GM21381 (cell line): ENCODE measurements around the gene AMT.

Experiments
- ATAC-seq: cut with Tn5 transposase; IDR thresholded peaks from one replicate; pipeline ENCODE4 v1.9.1; 2021; ENCODE audit warnings: mild to moderate bottlenecking, moderate library complexity; ENCODE audit not compliant: unreplicated experiment

AMT gene

DNA sequence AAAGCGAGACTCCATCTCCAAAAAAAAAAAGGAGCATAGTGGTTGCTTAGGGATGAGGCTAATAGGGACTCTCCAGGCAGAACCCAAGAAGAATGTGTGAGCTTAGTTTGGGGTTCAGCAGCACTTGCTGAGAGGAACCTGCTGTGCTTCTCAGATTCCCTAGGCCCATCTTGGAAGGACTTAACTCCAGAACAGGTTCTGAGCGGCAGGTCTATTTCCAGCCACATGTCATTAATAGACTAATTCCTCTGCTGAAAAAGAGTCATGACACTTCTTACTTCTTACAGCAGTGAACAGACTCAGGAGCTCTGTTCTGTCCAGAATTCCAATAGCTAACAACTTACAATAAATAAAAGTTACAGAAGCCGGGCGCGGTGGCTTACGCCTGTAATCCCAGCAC lies 33.0 kb downstream of the AMT start:
- ATAC-seq, result no peak

DNA sequence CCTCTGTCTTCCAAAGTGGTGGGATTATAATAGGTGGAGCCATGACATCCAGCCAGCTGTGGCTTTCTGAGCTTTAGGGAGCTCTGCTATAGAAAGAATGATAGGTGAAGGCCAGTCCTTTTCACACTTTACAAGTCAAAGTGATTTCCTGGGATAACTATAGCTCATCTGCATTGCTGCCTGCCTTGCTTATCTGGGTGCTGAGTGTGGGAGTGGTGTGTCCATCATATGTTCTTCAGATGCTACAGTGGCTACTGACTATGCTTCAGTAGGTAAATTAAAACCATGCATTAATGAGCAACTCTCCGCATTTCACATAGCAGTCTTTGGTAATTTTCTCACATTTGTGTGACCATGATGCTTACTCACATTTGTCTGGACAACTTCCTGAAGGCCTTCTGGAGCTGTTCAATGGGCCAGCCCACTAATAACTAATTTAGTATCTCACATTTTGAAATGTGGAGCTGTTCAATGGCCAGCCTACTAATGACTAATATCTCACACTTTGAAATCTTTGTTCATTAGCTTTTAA lies 33.9 kb downstream of the AMT start:
- ATAC-seq, result no peak

DNA sequence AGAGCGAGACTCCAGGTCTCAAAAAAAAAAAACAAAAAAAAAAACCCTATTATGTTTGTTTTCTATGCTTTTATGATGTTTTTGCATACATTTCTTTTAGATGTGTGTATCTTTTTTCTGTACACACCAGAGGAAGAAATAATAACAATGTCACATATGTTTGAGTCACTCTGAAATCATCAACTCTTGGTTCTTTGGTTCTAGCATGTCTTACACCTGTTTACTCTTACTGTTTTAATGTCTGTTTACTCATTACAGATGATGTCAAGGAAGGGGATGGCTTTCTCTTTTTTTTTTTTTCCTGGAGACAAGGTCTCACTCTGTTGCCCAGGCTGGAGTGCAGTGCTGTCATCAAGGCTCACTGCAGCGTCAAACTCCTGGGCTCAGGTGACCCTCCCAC lies 34.6 kb downstream of the AMT start:
- ATAC-seq, result no peak

DNA sequence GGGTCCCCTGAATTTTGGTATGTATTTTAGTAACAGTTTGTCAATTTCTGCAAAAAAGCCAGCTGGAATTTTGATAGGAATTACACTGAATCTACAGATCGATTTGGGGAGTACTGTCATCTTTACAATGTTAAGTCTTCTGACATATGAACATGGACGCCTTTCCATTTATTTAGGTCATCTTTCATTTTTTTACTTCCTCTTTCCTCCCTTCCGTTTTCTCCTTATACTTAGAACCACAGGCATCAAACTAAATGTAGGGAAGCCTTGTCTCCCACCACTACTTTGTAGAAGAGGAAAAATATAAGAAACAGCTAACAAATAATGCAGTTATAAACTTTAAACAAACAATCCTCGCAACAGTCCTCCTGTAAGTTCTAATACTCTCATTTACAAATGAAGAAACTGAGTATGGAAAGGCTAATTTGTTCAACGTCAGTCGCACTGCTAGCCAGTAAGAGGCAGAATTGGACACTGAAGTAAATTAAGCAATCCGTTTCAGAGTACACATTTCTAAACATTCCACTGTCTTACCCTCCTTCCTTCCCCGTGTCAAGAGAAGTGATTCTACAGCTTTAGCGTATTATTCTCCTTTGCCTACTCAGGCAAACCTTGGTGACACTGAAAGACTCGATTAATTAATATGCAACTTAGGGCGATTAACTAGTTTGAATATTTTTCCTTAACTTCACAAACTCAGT lies 36.1 kb downstream of the AMT start:
- no peak for ATAC-seq

DNA sequence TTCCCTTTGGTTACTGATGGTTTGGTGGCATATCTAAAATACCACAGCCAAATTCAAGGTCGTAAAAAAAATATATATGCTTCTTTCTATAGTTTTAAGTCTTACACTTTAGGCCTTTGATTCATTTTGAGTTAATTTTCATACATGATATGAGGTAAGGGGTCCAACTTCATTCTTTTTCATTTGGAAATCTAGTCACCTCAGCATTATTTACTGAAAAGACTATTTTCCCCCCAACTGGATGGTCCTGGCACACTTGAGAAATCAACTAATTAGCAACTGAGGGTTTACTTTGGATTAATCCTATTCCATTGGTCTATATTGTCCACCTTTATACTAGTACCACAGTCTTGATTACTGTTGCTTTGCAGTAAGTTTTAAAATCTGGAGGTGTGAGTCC lies 36.7 kb downstream of the AMT start:
- no peak for ATAC-seq

DNA sequence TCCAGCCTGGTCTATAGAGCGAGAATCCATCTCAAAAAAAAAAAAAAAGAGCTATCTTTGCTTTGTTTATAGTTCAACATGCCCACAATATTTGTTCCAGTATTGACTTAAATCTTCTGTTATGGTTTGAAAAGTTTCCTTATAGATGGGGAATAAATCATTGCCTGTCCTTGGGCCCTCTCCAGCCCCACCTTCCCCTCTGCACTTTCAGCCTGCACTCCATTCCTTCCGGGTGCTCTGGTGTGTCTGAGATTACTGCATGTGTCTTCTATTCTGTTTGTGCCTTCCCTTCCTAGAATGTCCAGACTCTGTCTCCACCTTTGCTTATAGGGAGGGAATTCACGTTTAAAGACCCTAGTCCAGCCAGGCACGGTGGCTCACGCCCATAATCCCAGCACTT lies 38.9 kb downstream of the AMT start:
- no peak for ATAC-seq

DNA sequence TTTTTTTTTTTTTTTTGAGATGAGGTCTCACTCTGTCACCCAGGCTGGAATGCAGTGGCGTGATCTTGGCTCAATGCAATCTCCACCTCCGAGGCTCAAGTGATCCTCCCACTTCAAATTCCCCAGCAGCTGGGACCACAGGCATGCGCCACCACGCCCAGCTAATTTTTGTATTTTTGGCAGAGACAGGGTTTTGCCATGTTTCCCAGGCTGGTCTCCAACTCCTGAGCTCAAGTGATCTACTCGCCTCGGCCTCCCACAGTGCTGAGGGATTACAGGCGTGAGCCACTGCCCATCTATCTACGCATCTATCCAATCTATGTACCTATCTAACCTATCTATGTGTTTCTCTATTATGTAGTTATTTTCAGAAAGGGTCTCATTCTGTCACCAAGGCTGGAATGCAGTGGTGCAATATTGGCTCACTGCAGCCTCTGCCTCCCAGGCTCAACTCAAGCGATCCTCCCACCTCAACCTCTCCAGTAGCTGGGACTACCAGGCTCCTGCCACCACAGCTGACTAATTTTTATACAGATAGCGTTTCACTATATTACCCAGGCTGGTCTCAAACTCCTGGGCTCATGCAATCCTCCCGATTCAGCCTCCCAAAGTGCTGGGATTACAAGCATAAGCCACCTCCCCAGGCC lies 43.9 kb downstream of the AMT start:
- ATAC-seq, result no peak

DNA sequence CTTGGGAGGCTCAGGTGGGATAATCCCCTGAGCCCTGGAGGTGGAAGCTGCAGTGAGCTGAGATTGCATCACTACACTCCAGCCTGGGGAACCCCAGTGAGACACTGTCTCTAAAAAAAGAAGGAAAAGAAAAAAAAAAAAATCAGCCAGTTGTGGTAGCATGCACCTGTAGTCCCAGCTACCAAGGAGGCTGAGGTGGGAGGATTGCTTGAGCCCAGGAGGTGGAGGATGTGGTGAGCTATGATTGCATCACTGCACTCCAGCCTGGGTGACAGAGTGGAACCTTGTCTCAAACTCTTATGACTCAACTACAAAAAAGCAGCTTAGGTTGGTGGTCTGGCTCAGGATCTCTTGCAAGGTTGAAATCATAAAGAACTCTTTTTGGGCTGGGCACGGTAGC lies 44.8 kb downstream of the AMT start:
- ATAC-seq, result no peak

DNA sequence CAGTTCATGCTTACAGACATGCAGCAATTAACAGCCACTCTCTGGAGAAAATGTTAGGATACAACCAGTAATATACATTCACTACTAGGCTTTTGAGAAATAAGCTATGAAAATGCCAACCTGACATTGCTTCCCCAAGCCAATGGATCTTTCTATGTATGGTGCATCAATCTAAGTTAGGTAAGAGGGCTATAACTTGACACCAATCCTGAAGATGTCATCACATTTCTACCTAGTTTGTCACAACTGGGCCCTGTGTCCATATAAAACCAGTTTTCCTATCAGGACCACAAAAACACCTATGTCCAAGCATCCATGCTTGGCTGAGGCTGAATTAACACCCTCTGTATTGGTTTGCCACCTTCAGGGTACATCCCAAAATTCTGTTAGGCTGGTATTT lies 50.3 kb downstream of the AMT start:
- ATAC-seq, result no peak

DNA sequence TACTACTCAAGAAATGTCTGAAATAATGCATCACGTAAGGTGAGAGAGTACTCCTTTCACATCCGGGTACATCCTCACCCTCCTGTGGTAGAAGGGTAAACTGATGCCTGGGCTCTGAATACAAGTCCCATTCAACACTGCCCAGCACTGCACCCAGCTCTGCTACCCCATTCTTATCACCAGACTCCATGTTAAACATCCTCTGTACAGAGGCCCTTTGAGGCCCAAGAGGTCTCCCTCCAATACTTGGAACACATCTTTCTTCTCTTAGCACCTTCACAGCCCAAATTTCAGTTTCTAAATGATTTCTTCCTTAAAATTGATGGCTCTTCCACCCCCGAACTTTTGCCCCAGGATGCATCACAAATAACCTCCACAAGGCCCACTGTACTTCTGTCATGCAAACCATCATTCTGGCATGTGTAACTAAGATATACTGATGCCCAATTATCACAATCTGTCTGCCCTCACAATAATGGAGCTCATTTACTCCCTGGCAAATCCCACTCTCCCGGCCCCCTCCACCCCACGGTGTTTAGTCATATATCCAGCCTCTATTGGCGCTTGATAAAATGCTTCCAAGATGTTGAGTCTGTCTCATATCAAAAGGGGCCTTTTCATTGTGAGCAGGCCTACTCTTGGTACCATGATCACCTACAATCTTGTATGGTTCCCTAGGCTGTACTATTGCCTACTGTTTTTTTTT lies 51.5 kb downstream of the AMT start:
- ATAC-seq, result no peak
